SK-N-SH (cell line): ENCODE measurements around the gene SH2D3A. TPM values are rescaled to one million over a fixed set of nuclear protein-coding genes. Genes with fewer than 3 reads are reported as not detected.

Experiments
- CTCF ChIA-PET: fragments of 300-600, 350-600 bp; formaldehyde crosslinking; extraction: SDS; loops from one replicate; lab custom pipeline; 2021; lab: Yijun Ruan, JAX
- POLR2A ChIA-PET: fragments of 350-600 bp; sonication (Branson Sonifier 250); formaldehyde crosslinking; extraction: SDS; loops from one replicate; lab custom pipeline; 2020; ENCODE audit warnings: antibody characterized with exemption, inconsistent platforms; lab: Yijun Ruan, JAX
- DNase-seq: peaks from one replicate; pipeline ENCODE4 v3.0.0; 2012
- H2AFZ ChIP-seq: fragments of 200-600 bp; sonication (generic); 2 replicates; pipeline ENCODE4 v1.8.1; 2016; ENCODE audit warnings: antibody characterized with exemption, mild to moderate bottlenecking, low read depth
- H3F3A ChIP-seq: fragments of 200-600 bp; sonication (generic); replicated peaks from 2 replicates; pipeline ENCODE3; 2016; ENCODE audit warnings: antibody characterized with exemption, mild to moderate bottlenecking; ENCODE audit not compliant: insufficient read depth
- H3K27ac ChIP-seq, 2 experiments: fragments of 200-500 bp in 1 of 2; fragments of 200-600 bp in 1 of 2; sonication (Bioruptor generic) in 1 of 2; sonication (generic), shearing (Covaris generic) in 1 of 2; 2 replicates each; pipeline versions ENCODE4 v1.5.1 to v1.6.1; 2014 to 2016; ENCODE audit warnings: low read depth in 2 of 2, inconsistent platforms in 1 of 2, low read length in 1 of 2, mild to moderate bottlenecking in 1 of 2, mixed read lengths in 1 of 2
- H3K27me3 ChIP-seq: fragments of 200-600 bp; sonication (generic), shearing (Covaris generic); 2 replicates; pipeline ENCODE4 v1.6.1; 2016; ENCODE audit warnings: mixed run types; ENCODE audit not compliant: insufficient read depth
- H3K36me3 ChIP-seq, 2 experiments: fragments of 200-500 bp in 1 of 2; fragments of 200-600 bp in 1 of 2; sonication (Bioruptor generic) in 1 of 2; sonication (generic) in 1 of 2; replicated peaks in 1 of 2; 2 replicates each; pipeline versions ENCODE3 to v1.5.1; 2014 to 2016; ENCODE audit warnings: low read length in 1 of 2, mild to moderate bottlenecking in 1 of 2; ENCODE audit not compliant: insufficient read depth in 2 of 2, control insufficient read depth in 1 of 2
- H3K4me1 ChIP-seq, 2 experiments: fragments of 200-500 bp in 1 of 2; fragments of 200-600 bp in 1 of 2; sonication (Bioruptor generic) in 1 of 2; sonication (generic), shearing (Covaris generic) in 1 of 2; 2 replicates each; pipeline versions ENCODE4 v1.5.1 to v1.6.1; 2014 to 2016; ENCODE audit warnings: low read depth in 1 of 2, low read length in 1 of 2, mixed run types in 1 of 2; ENCODE audit not compliant: insufficient read depth in 2 of 2, control insufficient read depth in 1 of 2
- H3K4me2 ChIP-seq: fragments of 200-600 bp; sonication (generic), shearing (Covaris generic); 2 replicates; pipeline ENCODE4 v1.6.1; 2017; ENCODE audit warnings: mixed run types
- H3K4me3 ChIP-seq, 2 experiments: fragments of 200-500 bp in 1 of 2; fragments of 200-600 bp in 1 of 2; sonication (Bioruptor generic) in 1 of 2; sonication (generic), shearing (Covaris generic) in 1 of 2; 2 replicates each; pipeline versions ENCODE4 v1.5.1 to v1.8.1; 2014 to 2016; ENCODE audit warnings: low read depth in 2 of 2, inconsistent platforms in 1 of 2, low read length in 1 of 2, mild to moderate bottlenecking in 1 of 2, mixed read lengths in 1 of 2, moderate library complexity in 1 of 2
- H3K79me2 ChIP-seq: fragments of 200-600 bp; sonication (generic); 2 replicates; pipeline ENCODE4 v1.8.1; 2017; ENCODE audit warnings: mild to moderate bottlenecking; ENCODE audit not compliant: insufficient read depth
- H3K9ac ChIP-seq: fragments of 200-600 bp; sonication (generic); 2 replicates; pipeline ENCODE4 v1.6.1; 2017; ENCODE audit warnings: mixed run types
- H3K9me2 ChIP-seq: fragments of 200-600 bp; sonication (generic); 2 replicates; pipeline ENCODE4 v1.6.1; 2017; ENCODE audit warnings: mixed run types
- H3K9me3 ChIP-seq: fragments of 200-600 bp; sonication (generic); 2 replicates; pipeline ENCODE4 v1.6.1; 2017; ENCODE audit warnings: mixed run types, mild to moderate bottlenecking, moderate library complexity
- H4K20me1 ChIP-seq: fragments of 200-600 bp; sonication (generic); 2 replicates; pipeline ENCODE4 v1.6.1; 2017; ENCODE audit warnings: mild to moderate bottlenecking, mixed run types; ENCODE audit not compliant: insufficient read depth
- CTCF ChIP-seq: fragments of 200-600 bp; sonication (generic); IDR thresholded peaks from 2 replicates; pipeline ENCODE4 v1.6.1; 2017; ENCODE audit warnings: antibody characterized with exemption, mild to moderate bottlenecking, moderate library complexity
- FOSL2 ChIP-seq: IDR thresholded peaks from 2 replicates; pipeline ENCODE4 v1.4.0; 2012; ENCODE audit warnings: low read depth, mild to moderate bottlenecking, moderate library complexity, borderline replicate concordance
- GABPA ChIP-seq: IDR thresholded peaks from 2 replicates; pipeline ENCODE4 v1.4.0; 2012; ENCODE audit warnings: low read depth, mild to moderate bottlenecking
- IRF3 ChIP-seq: fragments of 150-350 bp; IDR thresholded peaks from 2 replicates; pipeline ENCODE4 v1.6.1; 2016; ENCODE audit warnings: mild to moderate bottlenecking, low read depth, low read length
- MXI1 ChIP-seq: IDR thresholded peaks from 2 replicates; pipeline ENCODE4 v1.6.1; 2012; ENCODE audit warnings: mild to moderate bottlenecking, low read depth, low read length, improper control_type of control experiment
- NFIC ChIP-seq: IDR thresholded peaks from 2 replicates; pipeline ENCODE4 v1.4.0; 2012; ENCODE audit warnings: borderline replicate concordance
- NRF1 ChIP-seq: IDR thresholded peaks from 2 replicates; pipeline ENCODE4 v1.6.1; 2012; ENCODE audit warnings: low read depth, mild to moderate bottlenecking, low read length
- PBX3 ChIP-seq: IDR thresholded peaks from 2 replicates; pipeline ENCODE4; 2012
- REST ChIP-seq: IDR thresholded peaks from 2 replicates; pipeline ENCODE4 v1.6.1; 2012; ENCODE audit warnings: mild to moderate bottlenecking, low read depth, low read length, moderate library complexity
- RFX5 ChIP-seq: IDR thresholded peaks from 2 replicates; pipeline ENCODE4 v1.6.1; 2012; ENCODE audit warnings: mild to moderate bottlenecking, improper control_type of control experiment, low read length
- RXRA ChIP-seq: IDR thresholded peaks from 2 replicates; pipeline ENCODE4 v1.4.0; 2012; ENCODE audit warnings: low read depth, mild to moderate bottlenecking, borderline replicate concordance
- TAF1 ChIP-seq: IDR thresholded peaks from 2 replicates; pipeline ENCODE4 v1.6.1; 2012; ENCODE audit warnings: low read depth, mild to moderate bottlenecking, low read length, moderate library complexity, borderline replicate concordance
- USF1 ChIP-seq: IDR thresholded peaks from 2 replicates; pipeline ENCODE4 v1.4.0; 2012; ENCODE audit warnings: low read depth, borderline replicate concordance
- USF2 ChIP-seq: fragments of 150-350 bp; IDR thresholded peaks from 2 replicates; pipeline ENCODE4 v1.6.1; 2017; ENCODE audit warnings: antibody characterized with exemption, low read length, low read depth, borderline replicate concordance
- WGBS: methylation state at CpG from one replicate; pipeline ENCODE4 v1.1.6; 2017; ENCODE audit warnings: low lambda C conversion rate; 5-methylcytosine and 5-hydroxymethylcytosine counted together
- polyA plus RNA-seq, 3 experiments: library from polyadenylated mRNA; depleted of rRNA; stranded (reverse); fragments of >200 nt; gene quantifications; 2 replicates each; pipeline ENCODE4 v1.2.3, GENCODE V29; 2012

The SH2D3A gene
- polyA plus RNA-seq, 1 of the 3 experiments (the other 2 are of a cell fraction): 0.35 TPM

- Histone ChIP-seq H3K4me2 (no peak overlapping the region), H3K9me3 (no peaks in the 10 kb centered on the region), H2AFZ (no peak overlapping the region), H3K27me3 (peaks cover 33% of the 10 kb centered on the region), H3K27ac (no peak overlapping the region), H3K9ac (no peak overlapping the region), H3K36me3 (no peaks in the 10 kb centered on the region), H3K4me1 (no peaks in the 10 kb centered on the region), H3K9me2 (no peaks in the 10 kb centered on the region), H3K79me2 (no peaks in the 10 kb centered on the region), H3F3A (peaks cover 6% of the 10 kb centered on the region), H3K4me3 (no peak overlapping the region), H4K20me1 (no peaks in the 10 kb centered on the region)
- POLR2A ChIA-PET: no interaction called here
- CTCF ChIA-PET: no interaction called here
- DNase-seq: no peak
- 46% methylated on average over 15 of the region's 20 CpGs for WGBS
- TF ChIP-seq RXRA: no peak
- no peak for TF ChIP-seq TAF1
- TF ChIP-seq USF1: no peak
- no peak for TF ChIP-seq REST
- no peak for TF ChIP-seq RFX5
- TF ChIP-seq NFIC: no peak
- TF ChIP-seq PBX3: no peak
- TF ChIP-seq MXI1: no peak
- TF ChIP-seq FOSL2: no peak
- no peak for TF ChIP-seq GABPA
- no peak for TF ChIP-seq NRF1
- no peak for TF ChIP-seq USF2
- no peak for TF ChIP-seq IRF3
- TF ChIP-seq CTCF: no peak
Measured at GRCh38 chr19:6712692-6713670, 54.3 kb downstream of the SH2D3A start.
